HCT116 (cell line): Measurements from ENCODE around the gene IGFBP1. TPM values are rescaled to one million over a fixed set of nuclear protein-coding genes. Genes with fewer than 3 reads are reported as not detected.

Source experiments
- ATAC-seq: fragments of 200-7000 bp; cut with Tn5 transposase; 2 replicates; pipeline ENCODE4 v1.9.1; 2020; ENCODE audit warnings: mild to moderate bottlenecking, moderate library complexity
- BruUV-seq: library from RNA; stranded (reverse); fragments of 400-500 nt; replicated peaks from 2 replicates; lab custom pipeline; 2021; lab: Mats Ljungman, UMichigan
- CTCF ChIA-PET: fragments of 300-600 bp; sonication (Branson Sonifier 250); formaldehyde crosslinking; loops from one replicate; lab custom pipeline; 2021; ENCODE audit warnings: antibody characterized with exemption; lab: Charles Lee
- POLR2A ChIA-PET: fragments of 300-600, 350-600 bp; sonication (Branson Sonifier 250); formaldehyde crosslinking; loops from one replicate; lab custom pipeline; 2021; ENCODE audit warnings: antibody characterized with exemption; lab: Charles Lee
- RAD21 ChIA-PET, 2 experiments: fragments of 300-600 bp; sonication (Branson Sonifier 250); formaldehyde crosslinking; loops; one replicate each; lab custom pipeline; 2023; ENCODE audit warnings: low total read pairs in 2 of 2; ENCODE audit not compliant: uncharacterized antibody in 2 of 2, unreplicated experiment in 2 of 2, low non-redundant PET in 1 of 2; lab: Charles Lee
- DNase-seq: peaks from one replicate; pipeline ENCODE4 v3.0.0-alpha.2; 2010; ENCODE audit warnings: low read depth, low spot score
- H2AFZ ChIP-seq: fragments of 200-600 bp; shearing (Covaris generic), sonication (generic); 2 replicates; pipeline ENCODE4 v1.6.1; 2017; ENCODE audit warnings: low read depth, mixed run types, mixed read lengths, antibody characterized with exemption, low read length; ENCODE audit not compliant: poor library complexity, severe bottlenecking
- H3K27ac ChIP-seq: 2 replicates; pipeline ENCODE4 v1.5.1; 2012; ENCODE audit warnings: low read depth, low read length
- H3K27me3 ChIP-seq: fragments of 200-600 bp; sonication (generic); 2 replicates; pipeline ENCODE4 v1.6.1; 2016; ENCODE audit warnings: mixed run types, low read length, mixed read lengths; ENCODE audit not compliant: insufficient read depth
- H3K36me3 ChIP-seq, 2 experiments: fragments of 200-500 bp in 1 of 2; fragments of 200-600 bp in 1 of 2; sonication (Bioruptor generic) in 1 of 2; sonication (generic) in 1 of 2; 2 replicates each; pipeline versions ENCODE4 v1.5.1 to v1.6.1; 2014 to 2016; ENCODE audit warnings: low read length in 2 of 2, inconsistent platforms in 1 of 2, mixed read lengths in 1 of 2, mixed run types in 1 of 2; ENCODE audit not compliant: insufficient read depth in 2 of 2, control insufficient read depth in 1 of 2
- H3K4me1 ChIP-seq, 2 experiments: fragments of 200-600 bp in 1 of 2; sonication (generic) in 1 of 2; 2 replicates each; pipeline versions ENCODE4 v1.5.1 to v1.6.1; 2012 to 2017; ENCODE audit warnings: low read length in 2 of 2, inconsistent platforms in 1 of 2, mild to moderate bottlenecking in 1 of 2, mixed read lengths in 1 of 2, mixed run types in 1 of 2, moderate library complexity in 1 of 2; ENCODE audit not compliant: insufficient read depth in 2 of 2, control insufficient read depth in 1 of 2
- H3K4me2 ChIP-seq: fragments of 200-600 bp; sonication (generic); 2 replicates; pipeline ENCODE4 v1.6.1; 2017; ENCODE audit warnings: mixed run types, low read length, mixed read lengths
- H3K4me3 ChIP-seq, 2 experiments: fragments of 200-600 bp in 1 of 2; sonication (generic) in 1 of 2; replicated peaks in 1 of 2; 2 replicates each; pipeline ENCODE4 v1.5.1; 2011 to 2016; ENCODE audit warnings: low read length in 2 of 2, control low read depth in 1 of 2, low read depth in 1 of 2, mild to moderate bottlenecking in 1 of 2, mixed read lengths in 1 of 2, mixed run types in 1 of 2
- H3K79me2 ChIP-seq: fragments of 200-600 bp; sonication (generic); 2 replicates; pipeline ENCODE4 v1.6.1; 2017; ENCODE audit warnings: mild to moderate bottlenecking, mixed run types, low read length, moderate library complexity, mixed read lengths; ENCODE audit not compliant: insufficient read depth
- H3K9ac ChIP-seq: fragments of 200-600 bp; sonication (generic); 2 replicates; pipeline ENCODE4 v1.6.1; 2016; ENCODE audit warnings: low read length, mixed read lengths
- H3K9me2 ChIP-seq: fragments of 200-600 bp; sonication (generic), shearing (Covaris generic); 2 replicates; pipeline ENCODE4 v1.6.1; 2017; ENCODE audit warnings: mixed run types, mild to moderate bottlenecking, moderate library complexity; ENCODE audit not compliant: insufficient read depth
- H3K9me3 ChIP-seq, 2 experiments: fragments of 200-500 bp in 1 of 2; fragments of 200-600 bp in 1 of 2; sonication (Bioruptor generic) in 1 of 2; sonication (generic) in 1 of 2; 2 replicates each; pipeline ENCODE4 v1.6.1; 2014 to 2017; ENCODE audit warnings: low read length in 2 of 2, mixed read lengths in 2 of 2, inconsistent platforms in 1 of 2, low read depth in 1 of 2, mild to moderate bottlenecking in 1 of 2, mixed run types in 1 of 2, moderate library complexity in 1 of 2; ENCODE audit not compliant: control insufficient read depth in 1 of 2, insufficient read depth in 1 of 2
- H4K20me1 ChIP-seq: fragments of 200-600 bp; sonication (generic), shearing (Covaris generic); 2 replicates; pipeline ENCODE4 v1.6.1; 2017; ENCODE audit warnings: mixed run types, mild to moderate bottlenecking, moderate library complexity; ENCODE audit not compliant: insufficient read depth
- CBX3 ChIP-seq: IDR thresholded peaks from 2 replicates; pipeline ENCODE4 v1.6.1; 2012; ENCODE audit warnings: low read depth
- JUND ChIP-seq: IDR thresholded peaks from 2 replicates; pipeline ENCODE4 v1.6.1; 2012
- RAD21 ChIP-seq: IDR thresholded peaks from 2 replicates; pipeline ENCODE4 v1.6.1; 2012; ENCODE audit warnings: low read depth, mild to moderate bottlenecking
- TCF7L2 ChIP-seq: IDR thresholded peaks from 2 replicates; pipeline ENCODE4 v1.7.0; 2011; ENCODE audit warnings: borderline replicate concordance, inconsistent platforms; ENCODE audit not compliant: insufficient read depth, insufficient read length; ENCODE audit errors: extremely low read depth
- intact Hi-C: fragments of 100-400 bp; cut with micrococcal nuclease; formaldehyde crosslinking; loops from 2 replicates; pipeline ENCODE4 v1.10.0; 2022
- total RNA-seq: library from RNA; stranded (reverse); gene quantifications from one replicate; pipeline ENCODE4 v1.2.1, GENCODE V29; 2021; ENCODE audit not compliant: unreplicated experiment
- TF ChIP-seq, protein P1 (sequence below), 3 experiments: fragments of 200-600 bp in 1 of 3; sonication (generic) in 1 of 3; IDR thresholded peaks in 2 of 3; conservative IDR thresholded peaks in 1 of 3; 2 replicates each; pipeline ENCODE4 v1.5.1; 2012 to 2017; ENCODE audit warnings: low read depth in 2 of 3, low read length in 2 of 3, antibody characterized with exemption in 1 of 3, borderline replicate concordance in 1 of 3, control low read depth in 1 of 3, mild to moderate bottlenecking in 1 of 3, mixed read lengths in 1 of 3, mixed run types in 1 of 3, moderate library complexity in 1 of 3; ENCODE audit not compliant: insufficient read depth in 1 of 3
- TF ChIP-seq, protein P2 (sequence below): IDR thresholded peaks from 2 replicates; pipeline ENCODE4 v1.6.1; 2012

The IGFBP1 gene
- total RNA-seq, 1 experiment from 2014 or later, result 0.20 TPM

DNA sequence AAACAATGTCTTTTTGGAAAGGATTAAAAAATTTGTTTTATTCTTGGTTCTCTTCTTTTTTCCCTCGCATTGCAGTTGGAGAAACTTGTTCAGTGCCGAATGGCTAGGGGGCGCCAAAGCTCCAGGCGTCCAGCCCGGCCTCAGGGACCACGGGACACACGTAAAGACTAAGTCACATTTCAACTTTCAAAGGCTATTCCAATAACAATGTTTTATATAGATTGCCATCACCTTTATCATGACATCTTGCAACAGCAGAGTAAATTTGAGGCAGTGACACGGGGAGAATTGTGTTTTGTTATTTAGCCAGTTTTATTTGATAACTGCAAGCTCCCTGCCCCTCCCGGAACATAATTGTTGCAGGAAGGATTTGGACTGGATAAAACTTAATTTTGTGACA lies 35.0 kb downstream of the IGFBP1 start:
- no peaks in the 10 kb centered on the region for H3K9me3 ChIP-seq
- DNase-seq (no peak), ATAC-seq (peak; percentile 45; the same call in 1 of the 2 replicates)
- intact Hi-C loops, result loop anchor here (1.0 to 2.0 kb wide), 3 partner anchors 429 to 1332 kb away; no protein-coding TSS in a partner anchor
- ChIA-PET RAD21 (interaction anchor here (1.4 to 1.5 kb wide), 3 partner anchors 33 to 428 kb away, joined by 3 to 6 read pairs (median 4); no protein-coding TSS in a partner anchor), POLR2A (no interaction called here), CTCF (interaction anchor here (0.7 to 3.1 kb wide), 27 partner anchors 9 to 1310 kb away, joined by 3 to 27 read pairs (median 4); no protein-coding TSS in a partner anchor)
- H3K27me3 ChIP-seq, result peaks cover 8% of the 10 kb centered on the region; the same call in 1 of the 2 replicates
- TF ChIP-seq RAD21 (peak; percentile 93), CBX3 (0 out of 2 replicates have a peak, but pooled peaks have one; percentile 17), JUND (no peak)
- TF ChIP-seq, protein P1, sequence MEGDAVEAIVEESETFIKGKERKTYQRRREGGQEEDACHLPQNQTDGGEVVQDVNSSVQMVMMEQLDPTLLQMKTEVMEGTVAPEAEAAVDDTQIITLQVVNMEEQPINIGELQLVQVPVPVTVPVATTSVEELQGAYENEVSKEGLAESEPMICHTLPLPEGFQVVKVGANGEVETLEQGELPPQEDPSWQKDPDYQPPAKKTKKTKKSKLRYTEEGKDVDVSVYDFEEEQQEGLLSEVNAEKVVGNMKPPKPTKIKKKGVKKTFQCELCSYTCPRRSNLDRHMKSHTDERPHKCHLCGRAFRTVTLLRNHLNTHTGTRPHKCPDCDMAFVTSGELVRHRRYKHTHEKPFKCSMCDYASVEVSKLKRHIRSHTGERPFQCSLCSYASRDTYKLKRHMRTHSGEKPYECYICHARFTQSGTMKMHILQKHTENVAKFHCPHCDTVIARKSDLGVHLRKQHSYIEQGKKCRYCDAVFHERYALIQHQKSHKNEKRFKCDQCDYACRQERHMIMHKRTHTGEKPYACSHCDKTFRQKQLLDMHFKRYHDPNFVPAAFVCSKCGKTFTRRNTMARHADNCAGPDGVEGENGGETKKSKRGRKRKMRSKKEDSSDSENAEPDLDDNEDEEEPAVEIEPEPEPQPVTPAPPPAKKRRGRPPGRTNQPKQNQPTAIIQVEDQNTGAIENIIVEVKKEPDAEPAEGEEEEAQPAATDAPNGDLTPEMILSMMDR (IDR thresholded peaks at IDR 0.05 in 2 of 3, conservative IDR thresholded peaks at IDR 0.05 in 1 of 3; ENCODE audit: borderline replicate concordance in 1 of 3, insufficient read depth in 1 of 3, low read depth in 2 of 3, low read length in 2 of 3), result peak; percentile 82 to 97 (median 93)
- no peaks in the 10 kb centered on the region for H4K20me1 ChIP-seq
- H3K27ac ChIP-seq, result no peak overlapping the region
- no peaks in the 10 kb centered on the region for H3K36me3 ChIP-seq
- no peak overlapping the region for H3K9ac ChIP-seq
- peaks cover 3 to 27% of the 10 kb centered on the region in 2 experiments; a peak in 2 of 4 replicates for H3K4me1 ChIP-seq
- H3K4me3 ChIP-seq, result no peak overlapping the region
- H3K9me2 ChIP-seq, result no peaks in the 10 kb centered on the region
- peak overlapping the region; percentile 31 for H3K4me2 ChIP-seq
- H2AFZ ChIP-seq, result peak overlapping the region; percentile 69
- H3K79me2 ChIP-seq, result no peaks in the 10 kb centered on the region
- BruUV-seq, result no TSS peak

DNA sequence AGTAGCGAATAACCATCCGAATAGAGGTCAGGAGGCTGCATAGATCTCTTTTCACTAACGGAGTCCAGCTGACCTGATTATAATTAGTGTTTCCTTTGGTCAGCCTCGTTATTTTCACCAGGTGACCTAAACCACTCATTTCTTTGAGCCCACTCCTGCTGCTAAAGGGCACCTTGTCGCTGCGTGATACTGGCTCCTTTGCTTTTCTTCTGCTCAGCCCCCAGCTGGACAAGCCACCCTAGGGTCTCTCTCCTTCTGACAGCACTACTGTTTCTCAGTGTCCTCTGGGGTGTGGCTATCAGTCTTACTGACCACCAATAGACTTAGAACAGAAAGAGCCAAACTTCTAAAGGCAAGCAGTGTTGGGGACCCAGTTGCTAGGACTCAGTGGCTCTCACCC lies 35.5 kb downstream of the IGFBP1 start:
- no peak overlapping the region for H3K9ac ChIP-seq
- intact Hi-C loops, result loop anchor here (1.0 to 2.0 kb wide), 3 partner anchors 428 to 1331 kb away; no protein-coding TSS in a partner anchor
- H4K20me1 ChIP-seq, result no peaks in the 10 kb centered on the region
- H3K4me1 ChIP-seq, result peaks cover 3 to 27% of the 10 kb centered on the region in 2 experiments; a peak in 2 of 4 replicates
- POLR2A ChIA-PET, result no interaction called here
- TF ChIP-seq TCF7L2, result no peak
- TF ChIP-seq, protein P2, sequence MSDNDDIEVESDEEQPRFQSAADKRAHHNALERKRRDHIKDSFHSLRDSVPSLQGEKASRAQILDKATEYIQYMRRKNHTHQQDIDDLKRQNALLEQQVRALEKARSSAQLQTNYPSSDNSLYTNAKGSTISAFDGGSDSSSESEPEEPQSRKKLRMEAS, result no peak
- TF ChIP-seq, all 23 proteins: peak for 0
- Histone ChIP-seq H3K4me2 (no peak overlapping the region), H3K27ac (no peak overlapping the region), H3K27me3 (peaks cover 8% of the 10 kb centered on the region; the same call in 1 of the 2 replicates), H3K9me3 (no peaks in the 10 kb centered on the region), H3K36me3 (no peaks in the 10 kb centered on the region), H3K4me3 (no peak overlapping the region), H3K9me2 (no peaks in the 10 kb centered on the region), H3K79me2 (no peaks in the 10 kb centered on the region), H2AFZ (peak overlapping the region; percentile 69)
- no TSS peak for BruUV-seq
- CTCF ChIA-PET, result interaction anchor here (0.8 to 3.1 kb wide), 15 partner anchors 10 to 1257 kb away, joined by 3 to 27 read pairs (median 6); no protein-coding TSS in a partner anchor
- RAD21 ChIA-PET, result interaction anchor here (1.4 to 1.5 kb wide), 2 partner anchors 428 kb away, joined by 4 to 6 read pairs; no protein-coding TSS in a partner anchor
- ATAC-seq (no peak), DNase-seq (no peak)
